ENCODE results near the gene TSPAN33. TPM values are rescaled to one million over a fixed set of nuclear protein-coding genes. Genes with fewer than 3 reads are reported as not detected.

TSPAN33 gene
- total RNA-seq, 1 experiment from 2014 or later: 1.7 TPM

DNA sequence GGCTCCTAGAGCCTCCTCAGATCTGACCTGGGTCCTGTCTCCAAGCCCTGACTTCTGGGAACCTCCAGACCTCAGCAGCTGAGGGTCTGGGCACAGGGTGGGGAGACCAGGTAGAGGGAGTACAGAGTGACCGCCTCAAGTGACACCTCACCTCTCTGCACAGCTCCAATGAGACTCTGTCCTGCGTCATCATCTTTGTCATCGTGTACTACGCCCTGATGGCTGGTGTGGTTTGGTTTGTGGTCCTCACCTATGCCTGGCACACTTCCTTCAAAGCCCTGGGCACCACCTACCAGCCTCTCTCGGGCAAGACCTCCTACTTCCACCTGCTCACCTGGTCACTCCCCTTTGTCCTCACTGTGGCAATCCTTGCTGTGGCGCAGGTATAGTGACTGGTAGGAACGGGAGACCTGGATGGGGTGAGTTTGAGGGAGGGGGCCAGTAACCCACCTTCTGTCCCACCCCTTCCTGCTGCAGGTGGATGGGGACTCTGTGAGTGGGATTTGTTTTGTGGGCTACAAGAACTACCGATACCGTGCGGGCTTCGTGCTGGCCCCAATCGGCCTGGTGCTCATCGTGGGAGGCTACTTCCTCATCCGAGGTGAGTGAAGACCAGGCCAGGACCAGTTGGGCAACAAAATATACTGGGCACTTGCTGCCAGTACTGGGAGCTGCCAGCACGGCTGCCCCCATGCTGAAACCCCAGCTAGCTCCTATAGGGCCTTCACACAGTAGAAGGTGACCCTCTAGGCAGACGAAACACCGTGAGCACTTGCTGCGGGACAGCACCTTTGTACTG is 61.7 kb downstream of the TSPAN33 start:
- Mint-ChIP-seq H3K36me3 (ENCODE audit: insufficient read depth, unreplicated experiment) (no peaks in the 10 kb centered on the region), H3K9me3 (ENCODE audit: unreplicated experiment) (no peaks in the 10 kb centered on the region), H3K27me3 (ENCODE audit: insufficient read depth, unreplicated experiment) (peaks cover 35% of the 10 kb centered on the region), H3K4me1 (ENCODE audit: insufficient read depth, unreplicated experiment) (no peaks in the 10 kb centered on the region), H3K27ac (ENCODE audit: low read depth, unreplicated experiment) (no peak overlapping the region), H3K4me3 (ENCODE audit: unreplicated experiment) (no peak overlapping the region)
- TF ChIP-seq, protein P1, sequence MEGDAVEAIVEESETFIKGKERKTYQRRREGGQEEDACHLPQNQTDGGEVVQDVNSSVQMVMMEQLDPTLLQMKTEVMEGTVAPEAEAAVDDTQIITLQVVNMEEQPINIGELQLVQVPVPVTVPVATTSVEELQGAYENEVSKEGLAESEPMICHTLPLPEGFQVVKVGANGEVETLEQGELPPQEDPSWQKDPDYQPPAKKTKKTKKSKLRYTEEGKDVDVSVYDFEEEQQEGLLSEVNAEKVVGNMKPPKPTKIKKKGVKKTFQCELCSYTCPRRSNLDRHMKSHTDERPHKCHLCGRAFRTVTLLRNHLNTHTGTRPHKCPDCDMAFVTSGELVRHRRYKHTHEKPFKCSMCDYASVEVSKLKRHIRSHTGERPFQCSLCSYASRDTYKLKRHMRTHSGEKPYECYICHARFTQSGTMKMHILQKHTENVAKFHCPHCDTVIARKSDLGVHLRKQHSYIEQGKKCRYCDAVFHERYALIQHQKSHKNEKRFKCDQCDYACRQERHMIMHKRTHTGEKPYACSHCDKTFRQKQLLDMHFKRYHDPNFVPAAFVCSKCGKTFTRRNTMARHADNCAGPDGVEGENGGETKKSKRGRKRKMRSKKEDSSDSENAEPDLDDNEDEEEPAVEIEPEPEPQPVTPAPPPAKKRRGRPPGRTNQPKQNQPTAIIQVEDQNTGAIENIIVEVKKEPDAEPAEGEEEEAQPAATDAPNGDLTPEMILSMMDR (IDR thresholded peaks at IDR 0.05; ENCODE audit: unreplicated experiment): no peak
- ChIA-PET POLR2A (no interaction called here), CTCF (interaction anchor here (0.6 to 4.2 kb wide), 4 partner anchors 13 to 744 kb away, joined by 3 to 27 read pairs (median 6); no protein-coding TSS in a partner anchor)
- DNase-seq (ENCODE audit: unreplicated experiment): no peak
- intact Hi-C loops (cut with micrococcal nuclease): no loop called here
- no TSS peak for BruUV-seq (replicated peaks)

DNA sequence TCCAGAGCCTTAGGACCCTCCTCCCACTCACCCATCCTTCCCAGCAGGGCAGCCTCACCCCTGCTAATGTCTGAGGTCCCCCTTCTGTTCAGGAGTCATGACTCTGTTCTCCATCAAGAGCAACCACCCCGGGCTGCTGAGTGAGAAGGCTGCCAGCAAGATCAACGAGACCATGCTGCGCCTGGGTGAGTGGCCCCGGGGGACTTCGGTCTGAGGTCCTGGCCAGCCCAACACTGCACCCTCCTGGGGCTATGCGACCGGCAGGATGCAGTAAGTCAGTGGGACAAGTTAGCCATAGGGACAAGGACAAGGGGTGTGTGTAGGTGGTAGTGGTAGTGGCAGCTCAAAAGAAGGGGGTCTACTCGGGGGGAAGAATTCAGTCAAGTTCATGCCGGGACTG is 64.2 kb downstream of the TSPAN33 start:
- H3K4me1 Mint-ChIP-seq (ENCODE audit: insufficient read depth, unreplicated experiment): no peaks in the 10 kb centered on the region
- ChIA-PET POLR2A (no interaction called here), CTCF (interaction anchor here (0.6 to 5.1 kb wide), 6 partner anchors 9 to 434 kb away, joined by 3 to 72 read pairs (median 6); no protein-coding TSS in a partner anchor)
- no peaks in the 10 kb centered on the region for H3K9me3 Mint-ChIP-seq (ENCODE audit: unreplicated experiment)
- no peak overlapping the region for H3K4me3 Mint-ChIP-seq (ENCODE audit: unreplicated experiment)
- DNase-seq (ENCODE audit: unreplicated experiment): no peak
- TF ChIP-seq, protein P1 (IDR thresholded peaks at IDR 0.05; ENCODE audit: unreplicated experiment): no peak
- H3K36me3 Mint-ChIP-seq (ENCODE audit: insufficient read depth, unreplicated experiment): no peaks in the 10 kb centered on the region
- intact Hi-C loops (cut with micrococcal nuclease): no loop called here
- H3K27me3 Mint-ChIP-seq (ENCODE audit: insufficient read depth, unreplicated experiment): peaks cover 21% of the 10 kb centered on the region
- BruUV-seq (replicated peaks): no TSS peak
- no peak overlapping the region for H3K27ac Mint-ChIP-seq (ENCODE audit: low read depth, unreplicated experiment)

DNA sequence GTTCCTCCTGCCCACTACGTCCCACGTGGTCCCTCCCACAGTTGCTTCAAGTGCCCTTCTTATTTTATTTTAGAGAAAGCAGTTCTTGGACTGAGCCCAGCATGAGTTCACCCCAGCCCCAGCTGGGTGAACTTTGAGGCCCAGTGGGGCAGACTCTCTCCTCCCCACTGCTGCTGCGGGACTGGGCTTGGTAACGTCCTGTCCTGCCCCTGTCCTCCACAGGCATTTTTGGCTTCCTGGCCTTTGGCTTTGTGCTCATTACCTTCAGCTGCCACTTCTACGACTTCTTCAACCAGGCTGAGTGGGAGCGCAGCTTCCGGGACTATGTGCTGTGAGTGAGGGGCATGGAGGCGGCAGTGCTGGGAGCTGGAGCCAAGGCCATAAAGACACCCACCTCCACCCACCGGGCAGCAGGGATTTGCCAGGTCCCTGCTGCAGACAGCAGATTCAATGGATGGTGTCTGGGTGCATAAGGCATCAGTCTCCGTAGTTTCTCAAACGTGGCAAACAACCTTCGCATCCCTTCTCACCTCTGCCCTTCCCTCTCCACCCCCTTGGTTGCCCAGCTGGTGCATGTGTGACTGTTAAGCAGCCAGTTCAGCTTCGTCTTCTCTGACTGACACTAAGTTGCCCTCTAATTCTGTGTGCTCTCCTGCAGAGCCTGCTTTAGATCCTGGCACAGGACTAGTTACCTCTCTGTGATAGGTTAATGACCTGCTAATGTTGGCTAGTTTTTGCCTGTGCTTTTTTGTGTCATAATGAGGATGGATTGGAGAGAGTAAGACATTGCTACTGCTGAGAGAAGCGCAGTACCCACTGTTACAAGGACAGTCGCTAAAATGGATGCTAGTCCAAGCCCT is 64.8 kb downstream of the TSPAN33 start:
- H3K4me3 Mint-ChIP-seq (ENCODE audit: unreplicated experiment): no peak overlapping the region
- ChIA-PET POLR2A (no interaction called here), CTCF (interaction anchor here (0.7 to 5.1 kb wide), 10 partner anchors 9 to 188 kb away, joined by 3 to 72 read pairs (median 4); no protein-coding TSS in a partner anchor)
- H3K27ac Mint-ChIP-seq (ENCODE audit: low read depth, unreplicated experiment): no peak overlapping the region
- H3K9me3 Mint-ChIP-seq (ENCODE audit: unreplicated experiment): no peaks in the 10 kb centered on the region
- intact Hi-C loops (cut with micrococcal nuclease): no loop called here
- no TSS peak for BruUV-seq (replicated peaks)
- peaks cover 21% of the 10 kb centered on the region for H3K27me3 Mint-ChIP-seq (ENCODE audit: insufficient read depth, unreplicated experiment)
- DNase-seq (ENCODE audit: unreplicated experiment): no peak
- H3K36me3 Mint-ChIP-seq (ENCODE audit: insufficient read depth, unreplicated experiment): no peaks in the 10 kb centered on the region
- H3K4me1 Mint-ChIP-seq (ENCODE audit: insufficient read depth, unreplicated experiment): no peaks in the 10 kb centered on the region
- TF ChIP-seq, protein P1 (IDR thresholded peaks at IDR 0.05; ENCODE audit: unreplicated experiment): no peak

Data from MCF 10A (cell line).